Neutrophil (primary cell): ENCODE measurements around the gene TENM3.

ENCODE experiments used
- H3K27ac ChIP-seq: fragments of 200-600 bp; sonication (generic); 2 replicates; pipeline ENCODE4 v1.5.1; 2016; ENCODE audit warnings: mild to moderate bottlenecking, moderate library complexity
- H3K27me3 ChIP-seq: fragments of 200-600 bp; sonication (generic); 2 replicates; pipeline ENCODE4 v1.6.0; 2016; ENCODE audit warnings: mild to moderate bottlenecking
- H3K36me3 ChIP-seq: fragments of 200-600 bp; sonication (generic); 2 replicates; pipeline ENCODE4 v1.5.1; 2017
- H3K4me1 ChIP-seq, 2 experiments: fragments of 200-600 bp in 1 of 2; sonication (generic) in 1 of 2; 1 replicate in 1 of 2; 2 replicates in 1 of 2; pipeline versions ENCODE4 v1.5.1 to v1.6.1; 2013 to 2016; ENCODE audit warnings: low read depth in 1 of 2, low read length in 1 of 2, mild to moderate bottlenecking in 1 of 2, moderate library complexity in 1 of 2; ENCODE audit not compliant: control insufficient read depth in 1 of 2, insufficient read depth in 1 of 2
- H3K4me3 ChIP-seq, 2 experiments: fragments of 200-600 bp in 1 of 2; sonication (generic) in 1 of 2; 1 replicate in 1 of 2; 2 replicates in 1 of 2; pipeline ENCODE4 v1.5.1; 2013 to 2016; ENCODE audit warnings: low read depth in 1 of 2, low read length in 1 of 2, mild to moderate bottlenecking in 1 of 2, moderate library complexity in 1 of 2
- H3K9me3 ChIP-seq: fragments of 200-600 bp; sonication (generic); 2 replicates; pipeline ENCODE4 v1.5.1; 2016
- TF ChIP-seq, protein P1 (sequence below): fragments of 200-600 bp; sonication (generic); IDR thresholded peaks from 2 replicates; pipeline ENCODE4 v1.5.1; 2016; ENCODE audit warnings: antibody characterized with exemption

The TENM3 gene

DNA sequence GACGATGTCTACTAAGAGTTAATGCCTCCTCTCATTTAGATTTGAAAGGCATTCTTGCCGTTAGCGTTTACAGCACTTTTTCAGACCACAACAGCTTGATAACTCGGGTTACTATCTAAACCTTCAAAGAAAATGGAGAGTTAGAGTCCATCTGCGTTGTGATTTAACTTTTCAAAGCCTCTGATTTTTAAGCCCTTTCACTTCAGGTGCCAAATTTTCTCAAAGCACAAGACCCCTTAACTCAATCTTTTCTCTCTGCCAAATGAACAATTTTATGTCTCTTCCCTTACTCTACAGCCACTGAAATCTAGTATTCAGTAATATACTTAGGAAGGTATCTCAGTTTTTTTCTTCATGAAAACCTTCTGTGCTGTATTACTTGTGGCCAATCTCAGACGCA lies 310.5 kb downstream of the TENM3 start:
- H3K27me3 ChIP-seq, result no peaks in the 10 kb centered on the region
- H3K9me3 ChIP-seq, result no peaks in the 10 kb centered on the region
- no peak overlapping the region for H3K27ac ChIP-seq
- TF ChIP-seq, protein P1, sequence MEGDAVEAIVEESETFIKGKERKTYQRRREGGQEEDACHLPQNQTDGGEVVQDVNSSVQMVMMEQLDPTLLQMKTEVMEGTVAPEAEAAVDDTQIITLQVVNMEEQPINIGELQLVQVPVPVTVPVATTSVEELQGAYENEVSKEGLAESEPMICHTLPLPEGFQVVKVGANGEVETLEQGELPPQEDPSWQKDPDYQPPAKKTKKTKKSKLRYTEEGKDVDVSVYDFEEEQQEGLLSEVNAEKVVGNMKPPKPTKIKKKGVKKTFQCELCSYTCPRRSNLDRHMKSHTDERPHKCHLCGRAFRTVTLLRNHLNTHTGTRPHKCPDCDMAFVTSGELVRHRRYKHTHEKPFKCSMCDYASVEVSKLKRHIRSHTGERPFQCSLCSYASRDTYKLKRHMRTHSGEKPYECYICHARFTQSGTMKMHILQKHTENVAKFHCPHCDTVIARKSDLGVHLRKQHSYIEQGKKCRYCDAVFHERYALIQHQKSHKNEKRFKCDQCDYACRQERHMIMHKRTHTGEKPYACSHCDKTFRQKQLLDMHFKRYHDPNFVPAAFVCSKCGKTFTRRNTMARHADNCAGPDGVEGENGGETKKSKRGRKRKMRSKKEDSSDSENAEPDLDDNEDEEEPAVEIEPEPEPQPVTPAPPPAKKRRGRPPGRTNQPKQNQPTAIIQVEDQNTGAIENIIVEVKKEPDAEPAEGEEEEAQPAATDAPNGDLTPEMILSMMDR, result no peak
- H3K4me3 ChIP-seq, result no peak overlapping the region
- H3K4me1 ChIP-seq, result no peaks in the 10 kb centered on the region
- no peaks in the 10 kb centered on the region for H3K36me3 ChIP-seq

DNA sequence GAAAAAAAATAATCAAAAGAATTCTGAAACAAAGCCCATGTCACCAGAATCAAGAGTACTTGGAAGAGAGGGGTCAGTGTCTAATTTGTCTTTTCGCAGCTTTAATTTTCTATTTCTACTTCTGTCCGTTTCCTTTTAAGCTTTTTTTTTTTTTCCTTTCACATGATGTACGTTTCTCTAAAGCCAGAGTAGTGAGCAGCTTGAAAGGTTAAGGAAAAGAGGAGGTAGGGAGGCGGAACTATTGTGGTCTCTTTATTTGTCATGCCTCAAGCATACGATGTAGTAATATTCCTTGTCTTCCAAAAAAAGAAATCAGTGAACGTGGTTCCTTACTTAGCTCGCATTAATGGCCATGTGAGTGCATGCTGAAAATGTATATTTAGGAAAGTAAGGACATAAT lies 311.5 kb downstream of the TENM3 start:
- no peaks in the 10 kb centered on the region for H3K27me3 ChIP-seq
- TF ChIP-seq, protein P1, result no peak
- H3K27ac ChIP-seq, result no peak overlapping the region
- no peaks in the 10 kb centered on the region for H3K36me3 ChIP-seq
- H3K9me3 ChIP-seq, result no peaks in the 10 kb centered on the region
- no peaks in the 10 kb centered on the region for H3K4me1 ChIP-seq
- H3K4me3 ChIP-seq, result no peak overlapping the region

- H3K4me3 ChIP-seq, result no peak overlapping the region
- no peaks in the 10 kb centered on the region for H3K4me1 ChIP-seq
- H3K9me3 ChIP-seq, result no peaks in the 10 kb centered on the region
- H3K27ac ChIP-seq, result no peak overlapping the region
- H3K27me3 ChIP-seq, result no peaks in the 10 kb centered on the region
- no peaks in the 10 kb centered on the region for H3K36me3 ChIP-seq
- TF ChIP-seq, protein P1, result no peak
Observed at GRCh38 chr4:182555997-182556418, 312.8 kb downstream of the TENM3 start.

- Histone ChIP-seq H3K27ac (no peak overlapping the region), H3K4me1 (no peaks in the 10 kb centered on the region), H3K9me3 (no peaks in the 10 kb centered on the region), H3K27me3 (no peaks in the 10 kb centered on the region), H3K4me3 (no peak overlapping the region), H3K36me3 (no peaks in the 10 kb centered on the region)
- TF ChIP-seq, protein P1, result no peak
Observed at GRCh38 chr4:182556580-182556979, 313.4 kb downstream of the TENM3 start.

DNA sequence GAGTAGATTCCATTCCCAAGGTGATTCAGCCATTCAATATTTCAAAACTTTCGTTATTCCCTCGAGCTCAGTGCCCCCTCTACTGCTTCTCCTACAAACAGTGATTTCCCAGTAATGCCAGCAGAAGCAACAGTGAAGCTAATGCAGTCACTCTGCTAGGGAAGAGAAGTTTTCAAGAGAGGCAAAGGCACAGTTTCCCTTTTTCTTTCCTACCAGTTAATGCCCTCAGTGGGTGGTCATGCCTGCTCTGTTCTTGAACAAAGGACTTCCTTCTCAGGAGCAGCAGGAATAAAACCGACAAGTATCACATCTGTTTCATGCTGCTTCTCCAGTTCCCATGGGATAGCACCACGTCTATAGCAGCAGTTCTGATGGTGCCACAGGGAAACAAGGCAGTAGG lies 317.2 kb downstream of the TENM3 start:
- H3K4me1 ChIP-seq, result no peaks in the 10 kb centered on the region
- H3K27ac ChIP-seq, result no peak overlapping the region
- TF ChIP-seq, protein P1, result no peak
- H3K27me3 ChIP-seq, result no peaks in the 10 kb centered on the region
- H3K4me3 ChIP-seq, result no peak overlapping the region
- no peaks in the 10 kb centered on the region for H3K36me3 ChIP-seq
- no peaks in the 10 kb centered on the region for H3K9me3 ChIP-seq

- H3K27ac ChIP-seq, result no peak overlapping the region
- TF ChIP-seq, protein P1, result no peak
- no peaks in the 10 kb centered on the region for H3K4me1 ChIP-seq
Observed at GRCh38 chr4:182562350-182562749, 319.1 kb downstream of the TENM3 start.

More at GRCh38 chr4:182562350-182562749, 319.1 kb downstream of the TENM3 start:
- no peaks in the 10 kb centered on the region for H3K36me3 ChIP-seq
- no peaks in the 10 kb centered on the region for H3K9me3 ChIP-seq
- H3K4me3 ChIP-seq, result no peak overlapping the region
- H3K27me3 ChIP-seq, result no peaks in the 10 kb centered on the region
